22Rv1 (cell line): ENCODE measurements around the gene PLPPR5.

Source experiments
- ZFX ChIP-seq: fragments of 450-650 bp; IDR thresholded peaks from 2 replicates; pipeline ENCODE4 v1.6.1; 2017; ENCODE audit warnings: antibody characterized with exemption, borderline replicate concordance
- TF ChIP-seq, protein P1 (sequence below): fragments of 450-650 bp; IDR thresholded peaks from 2 replicates; pipeline ENCODE4 v1.5.1; 2017; ENCODE audit warnings: mild to moderate bottlenecking

DNA sequence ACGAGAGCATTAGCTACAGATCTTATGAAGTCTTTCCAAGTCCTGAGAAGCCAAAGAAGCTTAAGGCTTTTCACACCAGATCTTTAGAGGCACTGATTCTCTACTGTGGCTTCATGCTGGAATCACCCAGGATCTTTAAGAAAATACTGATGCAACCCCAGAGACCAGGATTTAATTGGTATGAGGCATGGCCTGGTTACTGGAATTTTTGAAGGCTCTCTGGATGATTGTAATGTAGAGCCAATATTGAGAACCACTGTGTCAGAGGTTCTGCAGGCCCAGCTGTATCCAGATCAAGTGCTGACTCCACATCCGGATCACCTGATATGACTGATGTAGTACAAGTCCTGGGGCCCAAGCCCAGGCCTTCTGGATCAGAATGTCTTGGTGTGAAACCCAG lies 105.7 kb downstream of the PLPPR5 start:
- TF ChIP-seq, protein P1, sequence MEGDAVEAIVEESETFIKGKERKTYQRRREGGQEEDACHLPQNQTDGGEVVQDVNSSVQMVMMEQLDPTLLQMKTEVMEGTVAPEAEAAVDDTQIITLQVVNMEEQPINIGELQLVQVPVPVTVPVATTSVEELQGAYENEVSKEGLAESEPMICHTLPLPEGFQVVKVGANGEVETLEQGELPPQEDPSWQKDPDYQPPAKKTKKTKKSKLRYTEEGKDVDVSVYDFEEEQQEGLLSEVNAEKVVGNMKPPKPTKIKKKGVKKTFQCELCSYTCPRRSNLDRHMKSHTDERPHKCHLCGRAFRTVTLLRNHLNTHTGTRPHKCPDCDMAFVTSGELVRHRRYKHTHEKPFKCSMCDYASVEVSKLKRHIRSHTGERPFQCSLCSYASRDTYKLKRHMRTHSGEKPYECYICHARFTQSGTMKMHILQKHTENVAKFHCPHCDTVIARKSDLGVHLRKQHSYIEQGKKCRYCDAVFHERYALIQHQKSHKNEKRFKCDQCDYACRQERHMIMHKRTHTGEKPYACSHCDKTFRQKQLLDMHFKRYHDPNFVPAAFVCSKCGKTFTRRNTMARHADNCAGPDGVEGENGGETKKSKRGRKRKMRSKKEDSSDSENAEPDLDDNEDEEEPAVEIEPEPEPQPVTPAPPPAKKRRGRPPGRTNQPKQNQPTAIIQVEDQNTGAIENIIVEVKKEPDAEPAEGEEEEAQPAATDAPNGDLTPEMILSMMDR = no peak
- TF ChIP-seq ZFX = no peak
